HepG2 (cell line): ENCODE measurements around the gene AKR7A3. TPM values are rescaled to one million over a fixed set of nuclear protein-coding genes. Genes with fewer than 3 reads are reported as not detected.

ENCODE experiments used
- ARNT2 ChIP-seq: sonication (generic); formaldehyde crosslinking; IDR thresholded peaks from 2 replicates; pipeline ENCODE4 v1.8.0; 2022; ENCODE audit warnings: mild to moderate bottlenecking, low read depth, missing genetic modification reagents, moderate library complexity
- CTCF ChIP-seq: sonication (generic); formaldehyde crosslinking; IDR thresholded peaks from 2 replicates; pipeline ENCODE4 v1.5.0; 2020; ENCODE audit warnings: mild to moderate bottlenecking, missing genetic modification reagents, moderate library complexity
- E2F5 ChIP-seq: sonication (generic); formaldehyde crosslinking; conservative IDR thresholded peaks from 2 replicates; pipeline ENCODE4 v1.4.0; 2020; ENCODE audit warnings: missing genetic modification reagents
- FOXO1 ChIP-seq: sonication (generic); formaldehyde crosslinking; IDR thresholded peaks from 2 replicates; pipeline ENCODE4 v1.4.0; 2020; ENCODE audit warnings: missing genetic modification reagents
- IKZF4 ChIP-seq: sonication (generic); formaldehyde crosslinking; IDR thresholded peaks from 2 replicates; pipeline ENCODE4 v1.5.1; 2020; ENCODE audit warnings: borderline replicate concordance, mild to moderate bottlenecking, low read depth, missing genetic modification reagents; ENCODE audit errors: not compliant biosample characterization
- KAT2B ChIP-seq: fragments of 150-350 bp; IDR thresholded peaks from 2 replicates; pipeline ENCODE4 v1.6.1; 2014; ENCODE audit warnings: low read depth, low read length, borderline replicate concordance
- KLF13 ChIP-seq: sonication (generic); formaldehyde crosslinking; IDR thresholded peaks from 2 replicates; pipeline ENCODE4 v1.4.0; 2020; ENCODE audit warnings: mild to moderate bottlenecking, missing genetic modification reagents
- MTA3 ChIP-seq: sonication (generic); formaldehyde crosslinking; IDR thresholded peaks from 2 replicates; pipeline ENCODE4 v1.4.0; 2020; ENCODE audit warnings: missing genetic modification reagents
- MXD1 ChIP-seq: sonication (generic); formaldehyde crosslinking; IDR thresholded peaks from 2 replicates; pipeline ENCODE4 v1.4.0; 2020; ENCODE audit warnings: mild to moderate bottlenecking, missing genetic modification reagents
- NCOA5 ChIP-seq: sonication (generic); formaldehyde crosslinking; IDR thresholded peaks from 2 replicates; pipeline ENCODE4 v1.4.0; 2020; ENCODE audit warnings: missing genetic modification reagents
- NFYC ChIP-seq: IDR thresholded peaks from 2 replicates; pipeline ENCODE4 v1.6.1; 2016; ENCODE audit warnings: missing genetic modification reagents, missing compliant biosample characterization
- SATB2 ChIP-seq: sonication (generic); formaldehyde crosslinking; IDR thresholded peaks from 2 replicates; pipeline ENCODE4 v1.5.0; 2020; ENCODE audit warnings: missing genetic modification reagents
- ZBTB37 ChIP-seq: sonication (generic); formaldehyde crosslinking; IDR thresholded peaks from 2 replicates; pipeline ENCODE4 v1.4.0; 2020; ENCODE audit warnings: mild to moderate bottlenecking, missing genetic modification reagents
- ZNF124 ChIP-seq: sonication (generic); formaldehyde crosslinking; IDR thresholded peaks from 2 replicates; pipeline ENCODE4 v1.4.0; 2020; ENCODE audit warnings: missing genetic modification reagents
- ZNF331 ChIP-seq: sonication (generic); formaldehyde crosslinking; IDR thresholded peaks from 2 replicates; pipeline ENCODE4 v1.4.0; 2020; ENCODE audit warnings: missing genetic modification reagents
- ZNF451 ChIP-seq: sonication (generic); formaldehyde crosslinking; IDR thresholded peaks from 2 replicates; pipeline ENCODE4 v1.5.0; 2020; ENCODE audit warnings: mild to moderate bottlenecking, missing genetic modification reagents
- ZNF468 ChIP-seq: sonication (generic); formaldehyde crosslinking; IDR thresholded peaks from 2 replicates; pipeline ENCODE4 v1.8.0; 2022; ENCODE audit warnings: mild to moderate bottlenecking, moderate library complexity, missing genetic modification reagents
- ZNF768 ChIP-seq: sonication (generic); formaldehyde crosslinking; IDR thresholded peaks from 2 replicates; pipeline ENCODE4 v1.4.0; 2020; ENCODE audit warnings: missing genetic modification reagents
- ZNF883 ChIP-seq: sonication (generic); formaldehyde crosslinking; IDR thresholded peaks from 2 replicates; pipeline ENCODE4 v1.5.1; 2020; ENCODE audit warnings: mild to moderate bottlenecking, missing genetic modification reagents; ENCODE audit errors: not compliant biosample characterization
- polyA plus RNA-seq, 8 experiments: library from polyadenylated mRNA; depleted of rRNA in 3 of 8; stranded (reverse) in 7 of 8; unstranded in 1 of 8; fragments of >200 nt; fragmentation: Illumina TruSeq in 4 of 8; extraction: Trizol in 4 of 8; gene quantifications; 2 replicates each; pipeline versions ENCODE4 v1.2.1 to v1.2.3, GENCODE V29; 2011 to 2016; ENCODE audit warnings: low read depth in 4 of 8, missing spikeins in 1 of 8, mixed read lengths in 1 of 8; ENCODE audit not compliant: insufficient read depth in 1 of 8
- total RNA-seq, 5 experiments: library from RNA; depleted of rRNA; stranded (reverse); fragments of >200 nt; fragmentation: Illumina TruSeq; extraction: Trizol; gene quantifications; 2 replicates each; pipeline ENCODE4 v1.2.3, GENCODE V29; 2016; ENCODE audit warnings: low read depth in 1 of 5
- TF ChIP-seq, protein P1 (sequence below): sonication (generic); formaldehyde crosslinking; IDR thresholded peaks from 2 replicates; pipeline ENCODE4 v1.8.1; 2023; ENCODE audit warnings: missing genetic modification reagents, mild to moderate bottlenecking, borderline replicate concordance
- TF ChIP-seq, protein P2 (sequence below): sonication (generic); formaldehyde crosslinking; IDR thresholded peaks from 2 replicates; pipeline ENCODE4 v1.5.1; 2020; ENCODE audit warnings: missing genetic modification reagents, mild to moderate bottlenecking, borderline replicate concordance

Gene AKR7A3
- total and polyA plus RNA-seq, 2 of the 13 experiments (the other 11 are each of a cell fraction or from before 2014, with no cell fraction given): 0.58 to 1.00 TPM

- TF ChIP-seq NCOA5 (CRISPR knock-in tag) (no peak), ZBTB37 (CRISPR knock-in tag) (no peak), NFYC (CRISPR knock-in tag) (no peak), ZNF331 (0 out of 2 replicates have a peak, but pooled peaks have one; percentile 8), E2F5 (CRISPR knock-in tag) (peak; percentile 61), ARNT2 (CRISPR knock-in tag) (peak; percentile 95), MXD1 (CRISPR knock-in tag) (peak; percentile 28), ZNF451 (peak; percentile 85), CTCF (CRISPR knock-in tag) (no peak; the same call in 1 of the 2 replicates), ZNF883 (CRISPR knock-in tag) (no peak), ZNF768 (0 out of 2 replicates have a peak, but pooled peaks have one; percentile 29), KAT2B (no peak), ZNF124 (CRISPR knock-in tag) (0 out of 2 replicates have a peak, but pooled peaks have one; percentile 40), MTA3 (CRISPR knock-in tag) (no peak), ZNF468 (CRISPR knock-in tag) (0 out of 2 replicates have a peak, but pooled peaks have one; percentile 29), FOXO1 (CRISPR knock-in tag) (no peak), IKZF4 (CRISPR knock-in tag) (peak; percentile 17), SATB2 (no peak), KLF13 (CRISPR knock-in tag) (no peak)
- TF ChIP-seq, protein P1, sequence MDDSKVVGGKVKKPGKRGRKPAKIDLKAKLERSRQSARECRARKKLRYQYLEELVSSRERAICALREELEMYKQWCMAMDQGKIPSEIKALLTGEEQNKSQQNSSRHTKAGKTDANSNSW (CRISPR knock-in tag): peak; percentile 51; the same call in 1 of the 2 replicates
- TF ChIP-seq, protein P2, sequence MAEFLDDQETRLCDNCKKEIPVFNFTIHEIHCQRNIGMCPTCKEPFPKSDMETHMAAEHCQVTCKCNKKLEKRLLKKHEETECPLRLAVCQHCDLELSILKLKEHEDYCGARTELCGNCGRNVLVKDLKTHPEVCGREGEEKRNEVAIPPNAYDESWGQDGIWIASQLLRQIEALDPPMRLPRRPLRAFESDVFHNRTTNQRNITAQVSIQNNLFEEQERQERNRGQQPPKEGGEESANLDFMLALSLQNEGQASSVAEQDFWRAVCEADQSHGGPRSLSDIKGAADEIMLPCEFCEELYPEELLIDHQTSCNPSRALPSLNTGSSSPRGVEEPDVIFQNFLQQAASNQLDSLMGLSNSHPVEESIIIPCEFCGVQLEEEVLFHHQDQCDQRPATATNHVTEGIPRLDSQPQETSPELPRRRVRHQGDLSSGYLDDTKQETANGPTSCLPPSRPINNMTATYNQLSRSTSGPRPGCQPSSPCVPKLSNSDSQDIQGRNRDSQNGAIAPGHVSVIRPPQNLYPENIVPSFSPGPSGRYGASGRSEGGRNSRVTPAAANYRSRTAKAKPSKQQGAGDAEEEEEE (CRISPR knock-in tag): no peak
Measured at GRCh38 chr1:19311931-19312781, 23.6 kb upstream of the AKR7A3 start, which contains the start of the genes AKR7A2 and SLC66A1 (continued).
